VCaP (cell line): ENCODE data around the gene CNFN.

Experiments used
- H3K27ac ChIP-seq: fragments of 450-650 bp; 2 replicates; pipeline ENCODE4 v1.5.1; 2017
- TF ChIP-seq, protein P1 (sequence below): fragments of 450-650 bp; conservative IDR thresholded peaks from 2 replicates; pipeline ENCODE4 v1.5.1; 2017; ENCODE audit warnings: mild to moderate bottlenecking, moderate library complexity

Gene CNFN

DNA sequence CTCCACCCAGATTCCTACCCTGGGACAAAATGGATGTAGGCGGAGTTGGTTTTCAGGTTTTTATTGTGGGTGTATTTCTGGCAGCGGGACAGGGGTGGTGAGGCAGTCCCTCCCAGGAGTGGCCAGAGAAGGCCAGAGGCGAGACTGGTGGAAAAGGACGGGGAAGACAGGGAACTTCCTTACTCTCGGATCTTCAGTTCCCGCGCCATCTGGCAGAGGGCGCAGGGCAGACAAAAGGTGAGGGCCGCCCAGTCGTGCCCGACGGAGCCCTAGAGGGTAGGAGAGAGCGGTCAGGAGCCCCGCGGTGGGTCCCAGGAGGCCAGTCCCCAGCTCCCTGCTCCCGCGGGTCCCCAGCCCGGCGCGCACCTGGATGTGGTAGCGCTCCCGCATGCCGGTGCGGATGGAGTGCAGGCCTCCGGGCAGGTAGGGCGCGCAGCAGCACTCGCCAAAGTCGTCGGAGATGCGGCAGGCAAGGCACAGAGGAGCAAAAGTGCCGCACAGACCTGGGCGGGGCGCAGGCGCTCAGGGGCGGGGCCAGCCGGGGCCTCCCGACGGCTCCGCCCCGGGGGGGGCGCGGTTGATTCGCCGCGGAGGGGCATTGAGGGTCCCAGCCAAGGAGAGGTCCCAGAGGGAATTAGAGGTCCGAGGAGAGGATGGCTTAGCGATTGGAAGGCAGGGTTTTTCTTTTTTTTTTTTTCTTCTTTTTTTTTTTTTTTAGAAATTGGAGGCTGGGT lies 3.0 kb downstream of the CNFN start:
- peak overlapping the region; percentile 82 for H3K27ac ChIP-seq
- TF ChIP-seq, protein P1, sequence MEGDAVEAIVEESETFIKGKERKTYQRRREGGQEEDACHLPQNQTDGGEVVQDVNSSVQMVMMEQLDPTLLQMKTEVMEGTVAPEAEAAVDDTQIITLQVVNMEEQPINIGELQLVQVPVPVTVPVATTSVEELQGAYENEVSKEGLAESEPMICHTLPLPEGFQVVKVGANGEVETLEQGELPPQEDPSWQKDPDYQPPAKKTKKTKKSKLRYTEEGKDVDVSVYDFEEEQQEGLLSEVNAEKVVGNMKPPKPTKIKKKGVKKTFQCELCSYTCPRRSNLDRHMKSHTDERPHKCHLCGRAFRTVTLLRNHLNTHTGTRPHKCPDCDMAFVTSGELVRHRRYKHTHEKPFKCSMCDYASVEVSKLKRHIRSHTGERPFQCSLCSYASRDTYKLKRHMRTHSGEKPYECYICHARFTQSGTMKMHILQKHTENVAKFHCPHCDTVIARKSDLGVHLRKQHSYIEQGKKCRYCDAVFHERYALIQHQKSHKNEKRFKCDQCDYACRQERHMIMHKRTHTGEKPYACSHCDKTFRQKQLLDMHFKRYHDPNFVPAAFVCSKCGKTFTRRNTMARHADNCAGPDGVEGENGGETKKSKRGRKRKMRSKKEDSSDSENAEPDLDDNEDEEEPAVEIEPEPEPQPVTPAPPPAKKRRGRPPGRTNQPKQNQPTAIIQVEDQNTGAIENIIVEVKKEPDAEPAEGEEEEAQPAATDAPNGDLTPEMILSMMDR: peak; percentile 82

- H3K27ac ChIP-seq: no peak overlapping the region
- TF ChIP-seq, protein P1: no peak
Observed at GRCh38 chr19:42380155-42380554, 9.9 kb downstream of the CNFN start.

DNA sequence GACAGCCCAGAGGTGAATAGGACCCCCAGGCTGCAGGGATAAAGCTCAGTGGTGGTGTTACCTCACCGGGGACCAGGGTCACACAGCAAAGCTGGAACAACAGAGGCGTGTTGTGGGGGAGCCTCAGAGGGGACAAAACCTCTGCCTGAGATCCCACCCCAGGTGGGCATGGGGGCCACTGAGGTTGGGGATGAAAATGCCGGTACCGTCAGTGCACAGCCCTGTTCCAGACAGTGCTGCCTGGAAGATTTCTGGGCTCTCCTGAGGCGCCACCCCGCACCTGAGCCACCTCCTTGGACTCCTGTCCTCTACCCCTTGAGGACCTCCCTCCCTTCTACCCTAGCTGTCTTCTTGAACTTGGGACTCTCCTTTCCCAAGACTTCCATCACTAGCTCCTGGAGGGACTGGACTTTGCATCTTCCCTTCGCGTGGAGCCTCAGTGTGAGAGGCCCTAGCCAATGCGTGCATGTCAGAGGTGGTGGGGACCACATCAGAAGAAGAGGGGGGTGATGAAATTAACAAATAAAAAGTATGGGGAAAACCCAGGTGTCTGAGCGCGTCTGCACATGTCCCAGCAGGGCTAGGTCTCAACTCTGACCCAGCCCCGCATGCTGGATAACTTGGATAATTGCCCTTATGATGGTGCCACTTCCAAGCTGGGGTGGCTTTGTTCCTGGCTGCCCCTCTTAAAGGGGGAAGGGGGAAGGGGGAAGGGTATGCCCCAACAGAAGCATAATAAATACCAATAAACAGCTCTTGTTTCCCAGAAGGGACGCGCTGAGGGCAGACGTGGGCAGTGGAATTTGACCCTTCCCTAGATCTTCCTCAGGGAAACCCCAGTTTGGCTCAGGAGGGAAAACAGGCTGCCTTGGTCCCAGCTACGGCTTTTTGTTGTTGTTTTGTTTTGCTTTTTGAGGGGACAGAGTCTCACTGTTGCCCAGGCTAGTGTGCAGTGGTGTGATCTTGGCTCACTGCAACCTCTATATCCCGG lies 11.6 kb downstream of the CNFN start:
- TF ChIP-seq, protein P1: no peak
- no peak overlapping the region for H3K27ac ChIP-seq

GRCh38 chr19:42376177-42376555 lies 13.9 kb downstream of the CNFN start:
- no peak overlapping the region for H3K27ac ChIP-seq
- TF ChIP-seq, protein P1: no peak

DNA sequence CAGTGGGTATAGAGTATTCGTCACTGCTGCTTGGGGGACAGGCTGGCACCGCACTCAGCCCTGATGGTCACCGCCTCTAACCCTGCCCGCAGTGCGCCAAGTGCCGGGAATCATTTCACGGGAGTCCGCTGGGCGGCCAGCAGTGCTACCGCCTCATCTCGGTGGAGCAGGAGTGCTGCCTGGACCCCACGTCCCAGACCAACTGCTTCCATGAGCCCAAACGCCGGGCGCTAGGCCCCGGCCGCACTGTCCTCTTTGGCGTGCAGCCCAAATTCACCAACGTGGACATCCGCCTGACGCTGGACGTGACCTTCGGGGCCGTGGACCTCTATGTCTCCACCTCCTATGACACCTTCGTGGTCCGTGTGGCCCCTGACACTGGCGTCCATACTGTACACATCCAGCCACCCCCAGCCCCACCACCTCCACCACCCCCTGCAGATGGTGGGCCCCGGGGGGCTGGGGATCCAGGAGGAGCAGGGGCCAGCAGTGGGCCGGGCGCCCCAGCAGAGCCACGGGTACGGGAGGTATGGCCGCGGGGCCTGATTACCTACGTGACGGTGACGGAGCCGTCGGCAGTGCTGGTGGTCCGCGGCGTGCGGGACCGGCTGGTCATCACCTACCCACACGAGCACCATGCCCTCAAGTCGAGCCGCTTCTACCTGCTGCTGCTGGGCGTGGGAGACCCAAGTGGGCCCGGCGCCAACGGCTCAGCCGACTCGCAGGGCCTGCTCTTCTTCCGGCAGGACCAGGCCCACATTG lies 14.5 kb downstream of the CNFN start:
- H3K27ac ChIP-seq: no peak overlapping the region
- TF ChIP-seq, protein P1: no peak

DNA sequence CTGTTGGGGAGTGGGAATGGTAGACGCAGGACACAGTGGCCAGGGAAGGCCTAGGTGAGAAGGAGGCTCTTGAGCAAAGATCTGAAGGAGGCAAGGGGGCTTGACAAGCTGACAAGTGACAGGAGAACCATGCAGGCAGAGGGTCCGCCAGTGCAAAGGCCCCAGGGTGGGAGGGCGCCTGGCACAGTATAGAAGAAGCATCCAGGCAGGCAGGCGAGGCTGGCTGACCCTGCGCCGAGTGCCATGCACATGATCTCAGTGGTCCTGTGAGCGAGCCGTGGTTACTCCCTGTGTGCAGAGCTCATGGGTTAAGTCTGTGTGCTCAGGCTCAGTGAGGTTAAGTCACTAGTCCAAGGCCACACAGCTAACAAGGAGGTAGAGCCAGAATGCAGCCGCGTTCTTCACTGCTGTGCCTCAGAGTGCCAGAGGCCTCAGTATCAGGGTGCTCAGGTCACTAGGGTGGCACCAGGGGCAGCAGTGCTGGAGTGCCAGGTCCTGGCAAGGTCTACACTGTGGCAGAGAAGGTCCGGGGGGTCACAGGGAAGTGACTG lies 15.2 kb downstream of the CNFN start:
- H3K27ac ChIP-seq: no peak overlapping the region
- TF ChIP-seq, protein P1: no peak
